Measurements from ENCODE around the gene JAKMIP3.
A peak's percentile ranks its signal among the peaks of the same experiment; 100 is the strongest.

Gene JAKMIP3

DNA sequence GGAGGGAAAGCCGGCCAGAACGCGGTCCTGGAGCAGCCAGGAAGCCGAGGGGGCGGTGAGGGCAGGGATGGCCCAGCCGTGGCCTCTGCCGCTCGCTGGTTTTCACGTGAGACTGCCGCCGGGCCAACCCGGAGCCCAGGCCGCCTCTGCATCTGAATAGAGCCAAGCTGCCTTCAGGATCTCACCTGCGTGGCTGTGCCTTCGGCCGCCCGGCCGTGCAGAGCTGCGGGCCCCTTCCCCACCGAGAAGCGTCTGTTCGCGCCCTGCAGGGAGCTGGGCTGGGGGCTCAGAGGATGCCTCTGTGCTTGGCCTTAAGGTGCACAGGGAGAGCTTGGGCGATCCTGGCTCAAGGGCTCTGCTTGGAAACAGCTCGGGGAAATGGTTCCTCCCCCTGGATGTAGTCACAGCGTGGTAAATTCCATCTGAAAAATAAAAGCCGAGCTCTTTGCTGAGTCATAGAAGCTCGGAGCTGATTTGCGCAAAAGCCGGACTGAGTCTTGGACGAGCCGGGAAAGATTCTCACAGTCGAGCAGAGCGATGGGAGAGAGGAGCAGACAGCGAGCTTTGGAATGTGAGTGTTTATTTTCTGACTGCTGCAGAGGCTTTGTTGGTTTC is at the start of gene JAKMIP3:
TSS of gene JAKMIP3 (plus strand) at position 456 of the 615 bp plus-strand sequence. CDS start 38,863 bp downstream, outside the sequence.
- DNase-seq (ENCODE audit: low read depth in 2 of 3, low spot score in 1 of 3), result no peak

DNA sequence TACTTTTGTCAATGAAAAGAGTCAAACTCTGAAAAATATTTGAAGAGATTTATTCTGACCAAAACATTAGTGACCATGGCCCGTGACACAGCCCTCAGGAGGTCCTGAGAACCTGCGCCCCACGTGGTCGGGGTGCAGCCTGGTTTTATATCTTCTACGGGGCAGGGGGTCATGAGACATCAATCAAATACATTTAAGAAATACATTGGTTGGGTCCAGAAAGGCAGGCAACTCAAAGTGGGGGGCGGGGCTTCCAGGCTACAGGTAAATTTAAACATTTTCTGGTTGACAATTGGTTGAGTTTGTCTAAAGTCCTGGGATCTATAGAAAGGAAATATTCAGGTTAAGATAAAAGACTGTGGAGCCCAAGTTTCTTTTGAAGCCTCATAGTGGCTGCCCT is 49.2 kb upstream of the JAKMIP3 start:
- DNase-seq (ENCODE audit: low read depth in 2 of 3, low spot score in 1 of 3), result no peak

DNA sequence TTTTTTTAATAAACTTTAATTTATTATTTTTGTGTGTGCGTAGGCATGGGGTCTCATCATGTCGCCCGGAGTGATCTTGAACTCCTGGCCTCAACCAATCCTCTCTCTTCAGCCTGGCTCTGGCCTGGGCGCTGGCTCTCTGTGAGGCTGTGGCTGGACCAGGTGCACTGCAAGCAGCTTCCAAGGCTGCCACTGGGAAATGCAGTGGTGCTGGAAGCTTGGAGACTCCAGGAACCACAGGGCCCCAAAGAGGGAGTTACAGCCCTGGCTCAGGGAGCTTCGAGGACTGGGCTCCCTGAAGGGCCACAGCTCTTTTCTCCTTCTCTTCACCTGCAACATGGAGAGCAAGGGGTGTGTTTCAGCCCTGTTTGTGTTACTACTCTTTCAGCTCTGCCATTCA is 47.3 kb upstream of the JAKMIP3 start:
- DNase-seq (ENCODE audit: low read depth in 2 of 3, low spot score in 1 of 3), result no peak

DNA sequence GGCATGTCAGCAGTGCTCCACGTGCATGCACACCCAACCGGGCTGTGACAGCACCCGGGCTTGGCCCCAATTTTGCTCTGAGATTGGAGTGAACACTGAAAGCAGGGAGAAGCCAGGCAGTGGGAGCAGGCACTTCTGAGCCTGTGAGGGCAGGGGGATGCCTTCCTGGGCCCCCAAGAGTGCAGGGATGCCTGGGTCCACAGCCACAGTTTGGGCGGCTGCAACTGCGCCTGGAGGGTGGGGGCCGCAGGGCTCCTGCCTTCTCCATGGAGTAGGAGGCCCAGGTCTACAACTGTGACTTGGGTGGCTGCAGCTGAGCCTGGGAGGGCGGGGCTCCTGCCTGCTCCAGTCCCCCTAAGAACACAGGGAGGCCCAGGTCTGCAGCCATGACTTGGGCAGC is 46.4 kb upstream of the JAKMIP3 start:
- DNase-seq (ENCODE audit: low read depth in 2 of 3, low spot score in 1 of 3), result no peak

DNA sequence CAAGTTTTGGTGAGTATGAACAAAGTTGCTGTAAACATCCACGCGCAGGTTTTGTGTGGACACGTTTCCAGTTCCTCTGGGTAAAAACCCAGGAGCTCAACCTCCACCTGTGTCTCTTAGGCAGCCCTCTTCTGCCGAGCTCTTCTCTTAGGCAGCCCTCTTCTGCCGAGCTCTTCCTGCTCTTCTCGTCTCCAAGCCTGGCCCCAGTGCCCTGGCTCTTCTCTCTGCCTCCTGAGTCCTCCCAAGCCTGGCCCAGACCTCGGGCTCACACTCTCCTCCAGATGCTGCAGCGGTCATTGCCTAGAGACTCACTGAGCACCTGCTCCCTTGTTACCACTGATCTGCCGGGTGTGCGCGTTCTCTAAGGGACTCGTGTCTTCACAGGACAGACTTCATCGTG is 45.3 kb upstream of the JAKMIP3 start:
- no peak for DNase-seq (ENCODE audit: low read depth in 2 of 3, low spot score in 1 of 3)

DNA sequence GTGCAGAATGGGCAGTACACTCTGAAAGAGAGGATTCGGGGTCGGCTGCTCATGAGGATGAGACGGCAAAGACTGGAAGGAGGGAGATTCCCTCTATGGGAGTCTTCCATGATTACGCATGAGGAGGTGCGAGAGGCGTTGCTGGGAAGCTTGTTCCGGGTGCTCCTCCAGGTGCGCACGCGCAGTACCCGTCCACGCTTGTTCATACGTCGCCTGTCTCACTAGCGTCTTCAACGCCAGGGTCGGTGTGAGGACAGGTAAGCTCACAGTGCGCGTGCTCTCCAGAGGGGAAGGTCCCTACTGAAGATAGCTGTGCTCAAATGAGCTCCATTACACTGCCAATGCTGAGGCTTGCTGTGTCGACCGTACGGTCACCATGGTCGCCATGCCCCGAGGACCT is 44.7 kb upstream of the JAKMIP3 start:
- DNase-seq (ENCODE audit: low read depth in 2 of 3, low spot score in 1 of 3), result no peak

DNA sequence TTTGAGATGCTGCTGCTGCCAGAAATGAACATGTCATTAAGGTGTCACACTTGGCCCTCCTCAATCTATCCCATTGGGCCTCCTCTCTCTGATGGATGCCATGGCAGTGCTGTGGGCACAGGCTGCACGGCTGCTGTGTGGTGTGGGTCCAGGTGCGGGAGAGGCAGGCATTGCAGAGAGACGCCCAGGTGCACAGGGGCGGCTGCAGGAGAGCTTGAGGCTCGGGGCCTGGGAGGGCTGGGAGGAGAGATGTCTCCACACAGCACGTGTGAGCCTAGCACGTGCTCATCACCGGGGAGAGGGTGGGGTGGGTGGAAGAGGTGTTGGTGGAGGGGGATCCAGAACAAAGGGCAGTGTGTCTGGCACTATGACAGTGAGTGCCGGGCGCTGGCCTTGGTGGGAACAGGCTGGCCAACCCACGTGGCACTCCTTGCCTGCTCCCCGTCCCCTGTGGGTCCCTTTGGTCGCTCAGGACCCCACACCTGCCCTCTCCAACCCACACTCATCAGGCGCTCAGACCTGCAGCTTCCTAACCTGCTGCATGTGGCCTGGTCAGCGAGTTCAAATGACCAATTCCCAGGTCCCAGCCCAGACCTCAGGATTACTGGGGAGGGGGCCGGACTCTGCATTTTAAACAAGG is 44.1 kb upstream of the JAKMIP3 start:
- DNase-seq (ENCODE audit: low read depth in 2 of 3, low spot score in 1 of 3), result no peak

DNA sequence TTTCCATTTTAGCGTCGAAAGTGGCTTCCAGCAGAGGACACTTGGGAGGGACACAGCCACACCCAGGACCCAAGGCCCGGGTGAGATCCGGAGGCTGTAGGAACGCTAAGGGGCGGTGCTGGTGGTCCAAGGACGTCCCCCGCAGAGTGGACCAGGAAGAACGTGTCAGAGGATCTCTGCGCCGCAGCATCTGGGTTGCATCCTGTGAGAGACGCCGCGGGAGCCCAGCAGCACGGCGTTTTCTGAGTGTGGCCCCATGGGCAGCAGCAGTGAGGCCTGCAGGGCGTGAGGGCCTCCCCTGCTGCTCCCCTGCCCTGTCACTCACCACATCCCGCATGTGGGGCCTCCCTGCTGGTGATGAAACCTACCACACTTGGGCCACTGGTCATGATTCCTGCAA is 43.5 kb upstream of the JAKMIP3 start:
- no peak for DNase-seq (ENCODE audit: low read depth in 2 of 3, low spot score in 1 of 3)

DNA sequence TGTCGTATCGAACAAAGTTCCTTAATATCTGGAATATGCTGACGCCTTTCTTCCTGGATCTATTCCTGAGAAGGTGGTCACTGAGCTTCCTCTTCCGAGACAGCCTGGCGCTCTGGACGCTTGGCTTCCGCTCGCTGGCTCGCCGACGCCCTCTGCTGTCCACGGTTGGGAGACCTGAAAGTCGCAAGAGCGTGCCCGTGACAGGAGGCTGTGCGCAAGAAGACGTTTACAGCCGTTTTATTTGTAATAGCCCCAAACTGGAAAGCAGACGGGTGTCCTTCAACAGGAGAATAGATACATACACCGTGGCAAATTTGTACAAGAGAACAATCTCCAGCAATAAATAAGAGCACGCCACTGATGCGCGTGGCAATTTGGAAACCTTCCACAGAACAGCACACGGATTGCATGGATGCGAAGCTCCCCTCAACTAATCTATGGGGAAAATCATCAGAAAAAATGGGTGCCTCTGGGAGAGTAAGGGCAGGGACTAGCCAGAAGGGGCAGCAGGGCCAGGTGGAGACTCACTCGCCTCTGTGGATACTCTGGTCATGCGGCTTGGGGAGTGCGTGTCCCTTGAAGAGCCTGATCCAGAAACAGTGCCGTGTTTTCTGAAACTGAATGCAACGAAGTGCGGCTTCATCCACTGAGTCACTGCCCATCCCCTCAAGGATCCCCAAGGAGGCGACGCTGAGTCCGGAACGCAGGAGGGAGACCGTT is 42.5 kb upstream of the JAKMIP3 start:
- peak; percentile 50 to 77 (median 74) for DNase-seq (ENCODE audit: low read depth in 2 of 3, low spot score in 1 of 3)

DNA sequence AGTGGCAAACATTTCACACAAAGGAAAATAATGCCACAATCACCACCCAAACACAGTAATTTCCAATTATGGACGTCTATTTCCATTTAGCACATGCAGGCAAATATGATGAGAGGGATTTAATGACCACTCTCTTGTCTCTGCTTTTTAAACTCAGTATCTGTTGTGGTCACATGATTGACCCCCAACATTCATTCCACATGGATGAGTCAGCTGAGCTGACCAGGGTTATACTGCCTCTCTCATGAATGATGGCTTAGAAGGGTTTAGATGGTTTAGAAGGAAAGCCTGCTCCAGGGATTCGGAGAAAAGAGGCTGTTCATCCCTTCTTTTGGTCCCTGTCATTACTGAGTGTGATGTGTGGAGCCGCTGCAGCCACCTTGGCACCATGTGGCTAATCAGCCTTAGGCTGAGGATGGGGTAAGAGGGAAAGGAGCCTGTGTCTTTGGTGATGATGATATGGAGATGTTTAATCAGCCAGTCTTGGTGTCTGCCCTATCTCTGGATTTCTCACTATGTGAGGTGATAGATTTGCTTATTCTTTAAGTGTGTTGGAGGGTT is 38.2 kb upstream of the JAKMIP3 start:
- no peak for DNase-seq (ENCODE audit: low read depth in 2 of 3, low spot score in 1 of 3)

DNA sequence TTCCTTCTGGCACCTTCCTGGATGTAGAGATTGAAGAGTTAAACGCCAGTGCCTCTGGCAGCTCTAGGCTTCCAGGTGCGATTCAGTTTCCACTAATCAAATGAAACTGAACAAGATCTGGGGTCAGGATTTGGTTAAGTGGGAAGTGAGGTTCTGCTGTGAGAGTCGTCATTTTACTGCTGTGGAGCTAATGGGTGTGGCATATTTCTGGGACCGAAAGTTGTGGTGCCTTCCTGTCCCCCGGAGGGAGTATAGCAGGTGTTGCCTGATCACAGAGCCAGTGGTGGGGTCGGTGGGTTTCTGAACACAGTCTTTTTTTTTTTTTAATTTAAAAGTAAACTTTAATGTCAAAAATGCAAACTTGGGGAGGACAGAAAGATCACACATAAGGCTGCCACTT is 37.0 kb upstream of the JAKMIP3 start:
- DNase-seq (ENCODE audit: low read depth in 2 of 3, low spot score in 1 of 3), result no peak

DNA sequence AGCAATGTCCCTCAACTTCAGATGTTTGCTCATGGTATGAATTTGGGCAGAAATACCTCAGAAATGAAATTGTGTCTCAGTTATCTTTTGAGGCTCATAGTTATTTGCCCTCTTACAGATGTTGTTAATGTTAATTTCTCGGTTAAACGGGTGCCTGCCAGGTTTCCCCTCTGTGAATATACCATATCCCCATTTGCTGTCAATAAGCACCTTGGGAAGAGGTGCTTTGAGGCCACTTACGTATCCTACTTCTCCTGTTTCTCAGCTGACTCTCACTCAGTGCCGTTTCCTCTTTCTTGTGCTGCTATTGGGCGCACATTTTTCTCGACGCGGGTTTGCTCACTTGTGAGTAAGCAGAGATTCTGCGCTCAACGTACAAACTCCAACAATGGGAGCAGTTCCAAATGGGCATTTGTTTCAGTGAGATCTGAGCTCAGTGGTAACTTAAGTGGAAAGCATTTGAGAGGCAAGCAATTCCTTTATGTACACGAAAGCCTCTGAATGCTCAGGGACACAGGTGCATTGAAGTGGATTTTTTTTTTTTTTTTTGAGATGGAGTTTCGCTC is 34.8 kb upstream of the JAKMIP3 start:
- no peak for DNase-seq (ENCODE audit: low read depth in 2 of 3, low spot score in 1 of 3)

DNA sequence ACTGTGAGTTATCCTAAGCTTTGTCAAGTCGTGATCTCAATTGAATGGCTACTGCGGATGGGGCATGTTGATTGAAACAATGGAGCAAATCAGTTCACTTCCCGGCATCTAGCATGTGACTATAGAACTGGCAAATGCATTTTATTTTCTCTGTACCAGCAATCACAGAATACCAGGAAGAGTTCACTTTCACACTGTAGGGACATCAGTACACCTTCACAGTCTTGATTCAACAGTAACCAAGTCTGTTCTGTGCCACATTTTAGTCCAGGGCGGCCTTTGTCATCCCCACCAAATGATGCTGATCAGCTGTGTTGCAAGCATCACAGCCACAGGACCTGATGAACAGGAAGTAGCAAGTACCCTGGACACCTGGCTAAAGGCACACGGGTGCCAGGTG is 32.1 kb upstream of the JAKMIP3 start:
- no peak for DNase-seq (ENCODE audit: low read depth in 2 of 3, low spot score in 1 of 3)

DNA sequence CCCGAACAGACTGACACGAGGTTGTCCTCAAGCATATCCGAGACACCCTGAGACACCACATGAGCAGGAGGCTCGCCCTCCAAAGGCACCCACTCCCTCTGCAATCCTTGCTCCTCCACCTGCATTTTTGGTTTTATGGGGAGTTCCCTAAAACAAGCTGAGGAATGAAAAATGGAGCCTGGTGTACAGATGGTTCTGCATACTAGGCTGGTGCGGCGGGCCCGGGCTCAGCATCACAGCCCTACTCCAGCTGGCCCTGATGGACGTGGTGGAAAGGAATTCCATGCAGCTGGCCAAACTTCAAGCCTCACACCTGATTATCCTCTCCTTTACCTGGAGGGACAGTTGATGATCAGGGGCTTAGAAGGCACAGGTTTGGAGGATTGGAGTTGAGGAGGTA is 30.3 kb upstream of the JAKMIP3 start:
- no peak for DNase-seq (ENCODE audit: low read depth in 2 of 3, low spot score in 1 of 3)

DNA sequence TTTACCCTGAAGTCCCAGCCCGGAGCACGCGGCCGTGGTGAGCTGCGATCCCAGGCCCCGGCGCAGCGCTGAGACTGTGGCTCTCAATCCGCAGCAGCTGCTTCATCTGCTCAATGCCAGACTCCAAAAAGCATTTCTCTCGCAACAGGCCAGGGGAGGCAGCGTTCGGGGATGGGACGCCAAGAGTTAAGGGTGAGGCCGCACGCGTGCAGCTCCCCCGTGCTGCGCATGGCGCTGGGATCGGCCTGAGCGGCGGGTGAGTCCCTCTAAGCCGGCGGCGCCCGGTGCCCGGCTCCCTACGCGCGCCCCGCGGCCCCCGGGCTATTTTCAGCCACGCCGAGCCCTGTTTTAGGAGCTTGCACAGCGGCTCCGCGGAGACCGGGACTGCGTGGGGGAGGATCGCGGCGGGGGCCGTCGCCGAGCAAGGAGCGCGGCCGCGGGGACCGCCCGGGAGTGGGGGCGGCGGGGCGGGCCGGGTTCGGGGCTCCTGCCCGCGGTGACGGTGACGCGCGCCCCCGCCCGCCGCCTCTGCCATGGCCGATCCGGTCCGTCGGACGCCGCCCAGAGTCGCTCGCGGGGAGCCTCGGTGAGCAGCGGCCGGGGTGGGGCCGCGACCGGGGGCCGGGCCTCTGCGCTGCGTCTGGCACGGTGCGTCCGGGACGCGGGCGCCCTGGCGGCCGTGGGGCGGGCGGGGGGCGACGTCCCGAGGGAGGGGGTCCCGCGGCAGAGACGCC is 29.4 kb upstream of the JAKMIP3 start:
- no peak for DNase-seq (ENCODE audit: low read depth in 2 of 3, low spot score in 1 of 3)

DNA sequence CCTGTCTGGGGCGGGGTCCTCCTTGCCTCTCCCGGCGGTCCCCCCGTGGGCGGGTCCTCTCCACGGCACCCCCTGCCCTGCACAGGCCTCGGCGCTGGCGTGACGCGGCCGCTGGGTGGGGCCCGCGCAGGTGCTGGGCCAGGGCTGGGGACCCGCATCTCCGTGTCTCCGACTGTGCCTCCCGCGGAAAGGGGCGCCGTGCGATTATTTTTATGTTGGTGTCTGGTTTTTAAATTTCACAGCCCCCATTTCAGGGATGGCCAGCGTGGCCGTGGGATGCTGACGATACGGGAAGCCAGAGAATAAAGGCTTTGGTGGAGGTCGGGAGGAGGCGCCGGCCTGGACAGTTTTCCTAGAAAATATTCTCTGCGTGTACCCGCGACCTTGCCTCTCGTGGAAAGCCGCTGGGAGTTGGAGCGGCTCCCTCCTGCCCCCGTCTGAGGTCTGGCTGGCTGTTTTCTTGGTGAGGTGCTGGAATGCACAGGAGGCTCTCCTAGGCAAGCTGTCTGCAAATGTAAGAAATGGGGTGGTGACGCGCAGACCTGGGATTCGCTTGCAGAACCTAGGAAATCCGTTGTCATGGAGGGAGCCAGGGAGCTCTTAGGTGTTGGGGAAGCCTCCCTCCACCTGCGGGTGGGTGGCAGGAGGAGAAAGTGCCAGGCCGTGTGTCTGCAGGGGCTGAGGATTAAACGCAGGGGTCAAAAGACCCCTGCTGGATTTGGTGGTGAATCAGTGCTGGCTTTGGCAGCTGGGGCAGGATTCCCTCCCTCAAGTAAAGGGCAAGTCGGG is 28.7 kb upstream of the JAKMIP3 start:
- DNase-seq (ENCODE audit: low read depth in 2 of 3, low spot score in 1 of 3), result no peak

DNA sequence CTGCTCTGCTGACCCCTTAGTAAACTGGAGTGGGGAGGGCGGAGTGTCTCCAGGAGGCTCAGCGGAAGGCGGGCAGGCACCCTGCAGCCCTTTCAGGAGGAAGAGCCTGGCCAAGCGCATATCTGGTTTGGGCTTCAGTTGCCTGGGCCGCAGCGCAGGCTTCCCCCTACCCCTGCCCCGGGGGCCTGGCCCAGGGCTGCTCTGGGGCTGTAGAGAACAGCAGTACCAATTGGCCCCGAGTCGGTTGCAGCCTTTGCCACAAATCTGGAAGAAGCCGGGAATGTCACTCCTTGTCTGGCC is 28.1 kb upstream of the JAKMIP3 start:
- no peak for DNase-seq (ENCODE audit: low read depth in 2 of 3, low spot score in 1 of 3)

DNA sequence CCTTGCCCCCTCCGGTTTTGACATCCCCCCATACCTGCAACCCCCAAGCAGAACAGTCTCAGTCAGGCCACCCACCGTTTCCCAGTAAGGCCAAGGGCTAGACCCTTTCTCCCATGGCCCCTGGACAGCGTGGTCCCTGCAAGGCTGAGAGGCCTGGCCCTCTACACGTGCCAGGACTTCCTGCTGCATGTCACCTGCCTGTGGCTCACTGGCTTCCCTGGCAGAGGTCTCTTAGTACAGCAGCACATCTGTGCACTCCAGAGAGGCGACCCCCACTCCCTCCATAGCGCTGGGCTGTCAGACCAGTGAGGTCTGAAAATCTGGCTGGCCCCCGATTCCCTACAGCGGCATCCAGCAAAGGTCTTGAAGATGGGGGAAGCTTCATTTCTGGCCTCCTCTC is 26.4 kb upstream of the JAKMIP3 start:
- no peak for DNase-seq (ENCODE audit: low read depth in 2 of 3, low spot score in 1 of 3)

DNA sequence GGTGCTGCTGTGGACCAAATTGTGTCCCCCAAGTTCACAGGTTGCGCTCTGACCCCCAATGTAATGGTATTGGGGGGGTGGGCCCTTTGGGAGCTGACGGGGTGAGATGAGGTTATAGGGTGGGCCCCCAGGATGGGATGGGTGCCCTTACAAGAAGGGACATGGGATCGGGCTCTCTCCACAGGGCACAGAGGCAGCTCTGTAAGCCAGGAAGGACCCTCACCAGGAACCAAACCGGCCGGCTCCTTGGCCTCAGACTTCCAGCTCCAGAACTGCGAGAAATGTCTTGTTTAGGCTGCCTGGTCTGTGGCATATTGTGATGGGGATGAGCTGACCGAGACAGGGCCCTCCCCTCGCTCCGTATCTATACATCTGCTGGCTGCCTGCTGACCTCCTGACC is 25.7 kb upstream of the JAKMIP3 start:
- no peak for DNase-seq (ENCODE audit: low read depth in 2 of 3, low spot score in 1 of 3)

DNA sequence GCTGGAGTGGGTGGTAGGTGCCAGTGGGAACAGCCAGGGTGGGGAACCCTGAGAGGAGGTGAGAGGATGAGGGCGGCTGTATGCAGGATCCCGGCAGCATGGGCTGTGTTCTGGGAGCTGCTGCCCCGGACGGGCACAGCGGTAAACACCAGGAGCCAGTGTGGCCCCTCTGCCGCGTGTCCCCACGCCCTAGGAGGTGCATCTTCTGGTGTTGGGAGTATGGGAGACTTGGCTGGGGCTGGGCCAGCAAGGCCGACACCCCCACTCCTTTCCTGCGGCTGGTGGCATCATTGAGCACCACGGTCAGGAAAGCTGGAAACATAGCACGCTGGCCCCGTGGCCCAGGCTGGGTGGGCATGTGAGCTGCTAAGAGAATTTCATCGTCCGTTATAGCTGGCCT is 24.4 kb upstream of the JAKMIP3 start:
- DNase-seq (ENCODE audit: low read depth in 2 of 3, low spot score in 1 of 3), result no peak
